Endometrium (tissue), 2 donors: ENCODE measurements around the gene ZNF808.
"Not testable (repeated sequence)": the region's sequence is repeated elsewhere in the genome, so short reads cannot be mapped to it uniquely, and the experiment has no call there.

Experiments
- FAIRE-seq: peaks from 2 replicates; lab custom pipeline; 2012; peaks lifted over from hg19 to GRCh38; lab: Jason Lieb, UNC
- donor health status: control.
- donor health status: control.

Gene ZNF808

GRCh38 chr19:52593441-52593840, 66.0 kb downstream of the ZNF808 start:
- not testable (repeated sequence) for FAIRE-seq

- no peak for FAIRE-seq
Observed at GRCh38 chr19:52599241-52599640, 71.8 kb downstream of the ZNF808 start.

- FAIRE-seq = no peak
Observed at GRCh38 chr19:52600639-52601024, 73.2 kb downstream of the ZNF808 start.

GRCh38 chr19:52601025-52601973, 73.8 kb downstream of the ZNF808 start:
- FAIRE-seq = no peak

- FAIRE-seq = not testable (repeated sequence)
Observed at GRCh38 chr19:52601974-52602366, 74.5 kb downstream of the ZNF808 start.

- no peak for FAIRE-seq
Observed at GRCh38 chr19:52602941-52603340, 75.5 kb downstream of the ZNF808 start.

GRCh38 chr19:52603558-52604207, 76.2 kb downstream of the ZNF808 start:
- FAIRE-seq = no peak
